Esophagus muscularis mucosa (tissue), 4 donors: ENCODE results near the gene CSRNP3. TPM values are rescaled to one million over a fixed set of nuclear protein-coding genes. Genes with fewer than 3 reads are reported as not detected.

Experiments used
- DNase-seq: peaks from one replicate; pipeline ENCODE4 v3.0.0-alpha.2; 2017; ENCODE audit errors: extremely low spot score
- H3K27ac ChIP-seq, 4 donors: fragments of 200-600 bp; sonication (generic); replicated peaks in 1 of 4; 1 replicate in 3 of 4; 2 replicates in 1 of 4; pipeline ENCODE4 v1.5.1; 2016 to 2019; ENCODE audit warnings: mild to moderate bottlenecking in 1 of 4
- H3K27me3 ChIP-seq, 4 donors: fragments of 200-600 bp; sonication (generic); one replicate each; pipeline versions ENCODE4 v1.5.1 to v1.6.0; 2016 to 2019
- H3K36me3 ChIP-seq, 4 donors: fragments of 200-600 bp; sonication (generic); one replicate each; pipeline ENCODE4 v1.5.1; 2016 to 2019
- H3K4me1 ChIP-seq, 4 donors: fragments of 200-600 bp; sonication (generic); one replicate each; pipeline ENCODE4 v1.5.1; 2016 to 2019
- H3K4me3 ChIP-seq, 4 donors: fragments of 200-600 bp; sonication (generic); 1 replicate in 2 of 4; 2 replicates in 2 of 4; pipeline ENCODE4 v1.5.1; 2016 to 2019; ENCODE audit warnings: mild to moderate bottlenecking in 4 of 4, moderate library complexity in 1 of 4
- H3K9me3 ChIP-seq, 4 donors: fragments of 200-600 bp; sonication (generic); 1 replicate in 3 of 4; 2 replicates in 1 of 4; pipeline ENCODE4 v1.5.1; 2016 to 2019
- CTCF ChIP-seq, 3 experiments: fragments of 200-600 bp in 2 of 3; fragments of 450-650 bp in 1 of 3; sonication (generic) in 2 of 3; IDR thresholded peaks; one replicate each; pipeline ENCODE4 v1.5.1; 2017 to 2019; ENCODE audit warnings: antibody characterized with exemption in 3 of 3, mild to moderate bottlenecking in 2 of 3, moderate library complexity in 1 of 3
- EP300 ChIP-seq: sonication (generic); formaldehyde crosslinking; IDR thresholded peaks from one replicate; pipeline ENCODE4 v1.6.1; 2017; ENCODE audit warnings: antibody characterized with exemption
- POLR2A ChIP-seq: fragments of 450-650 bp; IDR thresholded peaks from one replicate; pipeline ENCODE4 v1.6.1; 2017; ENCODE audit warnings: antibody characterized with exemption, moderate library complexity, mild to moderate bottlenecking, low read depth
- POLR2AphosphoS5 ChIP-seq, 2 donors: sonication (generic); formaldehyde crosslinking; IDR thresholded peaks; one replicate each; pipeline ENCODE4 v1.6.1; 2017; ENCODE audit warnings: antibody characterized with exemption in 2 of 2
- WGBS: methylation state at CpG from one replicate; pipeline ENCODE4 v1.1.5; 2018; 5-methylcytosine and 5-hydroxymethylcytosine counted together
- intact Hi-C: fragments of 100-400 bp; cut with DNase I; formaldehyde crosslinking; loops from one replicate; pipeline ENCODE4 v1.15.1; 2023
- total RNA-seq, 4 donors: library from RNA; depleted of rRNA; stranded (reverse); fragments of >200 nt; gene quantifications; one replicate each; pipeline versions ENCODE4 v1.1.0 to v1.2.1, GENCODE V29; 2016

Gene CSRNP3
- total RNA-seq, 4 donors from 2014 or later = 1.8 to 4.4 (median 2.4) TPM

GRCh38 chr2:165718610-165719210, 249.2 kb downstream of the CSRNP3 start:
- intact Hi-C loops = no loop called here
- H3K4me1 ChIP-seq = no peaks in the 10 kb centered on the region
- H3K27ac ChIP-seq = no peak overlapping the region
- H3K9me3 ChIP-seq = no peaks in the 10 kb centered on the region
- H3K36me3 ChIP-seq = no peaks in the 10 kb centered on the region
- TF ChIP-seq POLR2AphosphoS5 (IDR thresholded peaks at IDR 0.05) = no peak
- TF ChIP-seq EP300 = no peak
- no peak for TF ChIP-seq POLR2A
- TF ChIP-seq CTCF (IDR thresholded peaks at IDR 0.05) = no peak
- no peak for DNase-seq
- no peak overlapping the region for H3K4me3 ChIP-seq
- 65% methylated on average over 1 of the region's 1 CpG for WGBS
- no peaks in the 10 kb centered on the region for H3K27me3 ChIP-seq

GRCh38 chr2:165720511-165720910, 251.0 kb downstream of the CSRNP3 start:
- no peaks in the 10 kb centered on the region for H3K4me1 ChIP-seq
- intact Hi-C loops = no loop called here
- H3K27ac ChIP-seq = no peak overlapping the region
- TF ChIP-seq CTCF (IDR thresholded peaks at IDR 0.05) = no peak
- TF ChIP-seq POLR2A = no peak
- DNase-seq = no peak
- no peaks in the 10 kb centered on the region for H3K9me3 ChIP-seq
- H3K36me3 ChIP-seq = no peaks in the 10 kb centered on the region
- no peak overlapping the region for H3K4me3 ChIP-seq
- no peaks in the 10 kb centered on the region for H3K27me3 ChIP-seq

- DNase-seq = no peak
- H3K4me1 ChIP-seq = peaks cover 0 to 8% (median 0%) of the 10 kb centered on the region in 4 donors
- H3K36me3 ChIP-seq = no peaks in the 10 kb centered on the region
- intact Hi-C loops = no loop called here
- TF ChIP-seq POLR2A (no peak), EP300 (no peak), CTCF (IDR thresholded peaks at IDR 0.05) (no peak), POLR2AphosphoS5 (IDR thresholded peaks at IDR 0.05) (no peak)
- no peak overlapping the region for H3K27ac ChIP-seq
- no peak overlapping the region for H3K4me3 ChIP-seq
- H3K9me3 ChIP-seq = no peaks in the 10 kb centered on the region
- no peaks in the 10 kb centered on the region for H3K27me3 ChIP-seq
Observed at GRCh38 chr2:165725421-165725820, 255.9 kb downstream of the CSRNP3 start.

Other genes with a start within 250 kb of the CSRNP3 start
- gene SCN2A, start 230.3 kb upstream of the CSRNP3 start, total RNA-seq = under 1 TPM; 0.11 to 0.42 (median 0.15) TPM